Spleen (tissue), 7 donors: ENCODE results near the gene ABCC3.

Experiments
- CTCF ChIP-seq, 11 experiments: fragments of 200-600 bp in 7 of 11; fragments of 450-650 bp in 4 of 11; sonication (generic) in 4 of 11; IDR thresholded peaks in 8 of 11; conservative IDR thresholded peaks in 3 of 11; 1 replicate in 7 of 11; 2 replicates in 4 of 11; pipeline versions ENCODE4 v1.4.0 to v1.8.0; 2016 to 2021; ENCODE audit warnings: antibody characterized with exemption in 11 of 11, inconsistent platforms in 4 of 11, mild to moderate bottlenecking in 1 of 11
- POLR2A ChIP-seq, 3 donors: fragments of 450-650 bp; IDR thresholded peaks; one replicate each; pipeline ENCODE4 v1.5.1; 2017; ENCODE audit warnings: antibody characterized with exemption in 3 of 3, mild to moderate bottlenecking in 1 of 3
- POLR2AphosphoS5 ChIP-seq, 3 donors: sonication (generic); formaldehyde crosslinking; IDR thresholded peaks; one replicate each; pipeline ENCODE4 v1.5.1; 2017; ENCODE audit warnings: antibody characterized with exemption in 3 of 3
- donor health status: DM: no; HTN: no; CAD: no; lungs with moderate emphysema.
- donor health status: DM: no; HTN: no; CAD: no.
- donor health status: DM: no; HTN: no; CAD: no.

GRCh38 chr17:50721194-50722010 lies 86.7 kb downstream of the ABCC3 start:
- TF ChIP-seq CTCF (IDR thresholded peaks at IDR 0.05 in 8 of 11, conservative IDR thresholded peaks at IDR 0.05 in 3 of 11) (no peak), POLR2A (IDR thresholded peaks at IDR 0.05) (no peak), POLR2AphosphoS5 (IDR thresholded peaks at IDR 0.05) (no peak)
